OCI-LY1 (cell line): ENCODE measurements around the gene CDC7.

Experiments used
- H2AFZ ChIP-seq: fragments of 200-600 bp; sonication (generic), shearing (Covaris generic); 2 replicates; pipeline ENCODE4 v1.6.0; 2014; ENCODE audit warnings: antibody characterized with exemption, mild to moderate bottlenecking, low read length
- H3F3A ChIP-seq: fragments of 200-600 bp; sonication (generic), shearing (Covaris generic); 2 replicates; pipeline ENCODE4 v1.6.0; 2014; ENCODE audit warnings: mild to moderate bottlenecking, antibody characterized with exemption, low read length, moderate library complexity; ENCODE audit not compliant: insufficient read depth
- H3K27ac ChIP-seq: fragments of 200-600 bp; sonication (generic); 2 replicates; pipeline ENCODE4 v1.5.1; 2014; ENCODE audit warnings: low read length, mixed run types, mild to moderate bottlenecking, low read depth; ENCODE audit not compliant: poor library complexity, severe bottlenecking
- H3K27me3 ChIP-seq: fragments of 200-600 bp; sonication (generic); 2 replicates; pipeline ENCODE4 v1.6.0; 2014; ENCODE audit warnings: antibody characterized with exemption, mild to moderate bottlenecking, low read length, moderate library complexity; ENCODE audit not compliant: insufficient read depth
- H3K36me3 ChIP-seq: fragments of 200-600 bp; sonication (generic); 2 replicates; pipeline ENCODE4 v1.6.1; 2014; ENCODE audit warnings: mild to moderate bottlenecking, antibody characterized with exemption, low read length, moderate library complexity, mixed read lengths; ENCODE audit not compliant: insufficient read depth
- H3K4me1 ChIP-seq: fragments of 200-600 bp; sonication (generic); 2 replicates; pipeline ENCODE4 v1.5.1; 2014; ENCODE audit warnings: mild to moderate bottlenecking, low read length, moderate library complexity; ENCODE audit not compliant: insufficient read depth, severe bottlenecking
- H3K4me2 ChIP-seq: fragments of 200-600 bp; sonication (generic), shearing (Covaris generic); 2 replicates; pipeline ENCODE4 v1.6.1; 2014; ENCODE audit warnings: low read length
- H3K4me3 ChIP-seq: fragments of 200-600 bp; sonication (generic); 2 replicates; pipeline ENCODE4 v1.5.1; 2014; ENCODE audit warnings: low read length, low read depth, mild to moderate bottlenecking, mixed read lengths; ENCODE audit not compliant: poor library complexity, severe bottlenecking
- H3K79me2 ChIP-seq: fragments of 200-600 bp; shearing (Covaris generic); 2 replicates; pipeline ENCODE4 v1.6.1; 2016; ENCODE audit warnings: mixed run types, low read length, mixed read lengths; ENCODE audit not compliant: insufficient read depth
- H3K9ac ChIP-seq: fragments of 200-600 bp; sonication (generic), shearing (Covaris generic); 2 replicates; pipeline ENCODE4 v1.6.1; 2014; ENCODE audit warnings: mild to moderate bottlenecking, low read length, mixed read lengths
- H3K9me2 ChIP-seq: fragments of 200-600 bp; sonication (generic), shearing (Covaris generic); 2 replicates; pipeline ENCODE4 v1.6.1; 2014; ENCODE audit warnings: low read depth, mild to moderate bottlenecking, low read length, mixed read lengths
- H3K9me3 ChIP-seq: fragments of 200-600 bp; shearing (Covaris generic); 2 replicates; pipeline ENCODE4 v1.6.1; 2014; ENCODE audit warnings: low read length, mixed read lengths
- H4K20me1 ChIP-seq: fragments of 200-600 bp; sonication (generic), shearing (Covaris generic); 2 replicates; pipeline ENCODE4 v1.6.0; 2016; ENCODE audit warnings: mild to moderate bottlenecking, low read length; ENCODE audit not compliant: insufficient read depth
- EZH2 ChIP-seq: fragments of 200-600 bp; sonication (generic), shearing (Covaris generic); IDR thresholded peaks from 2 replicates; pipeline ENCODE4 v1.8.0; 2017; ENCODE audit warnings: borderline replicate concordance, mixed run types, mild to moderate bottlenecking, antibody characterized with exemption, low read length, moderate library complexity, mixed read lengths
- TF ChIP-seq, protein P1 (sequence below): fragments of 200-600 bp; sonication (generic), shearing (Covaris generic); IDR thresholded peaks from 2 replicates; pipeline ENCODE4 v1.5.1; 2017; ENCODE audit warnings: mild to moderate bottlenecking, antibody characterized with exemption, low read length, moderate library complexity, mixed read lengths

CDC7 gene

DNA sequence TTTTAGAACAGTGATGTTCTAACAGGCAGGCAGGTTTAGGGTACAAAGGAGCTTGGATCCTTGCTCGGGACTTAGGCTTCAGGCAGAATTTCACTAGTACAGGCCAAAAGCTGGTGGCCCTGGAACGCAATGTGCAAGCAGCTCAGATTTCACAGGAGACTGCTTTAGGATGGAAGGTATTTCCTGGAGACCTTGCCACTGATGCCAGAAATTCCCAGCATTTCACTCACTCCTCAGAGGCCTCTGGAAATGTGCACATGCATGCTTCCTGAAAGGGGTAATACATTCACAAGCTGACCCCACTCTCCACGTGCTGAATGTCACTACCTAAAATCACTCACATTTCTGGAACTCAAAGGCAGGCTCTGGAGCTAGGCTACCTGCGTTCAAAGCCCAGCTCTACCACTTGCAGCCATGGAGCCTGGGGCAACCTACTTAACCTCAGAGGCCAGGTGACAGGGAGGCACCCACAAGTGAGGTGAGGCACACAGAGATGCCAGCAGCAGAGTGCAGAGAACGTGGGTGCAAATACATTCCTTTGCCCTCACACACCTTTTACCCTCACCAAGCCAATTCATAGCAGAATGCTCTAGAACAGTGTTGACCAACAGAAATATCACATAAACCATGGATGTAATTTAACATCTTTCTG lies 56.5 kb downstream of the CDC7 start:
- Histone ChIP-seq H2AFZ (no peak overlapping the region), H3K27me3 (no peaks in the 10 kb centered on the region), H3K9me3 (no peaks in the 10 kb centered on the region), H3K4me1 (no peaks in the 10 kb centered on the region), H3K9ac (no peak overlapping the region), H3K4me3 (no peak overlapping the region), H4K20me1 (no peaks in the 10 kb centered on the region), H3K4me2 (no peak overlapping the region), H3K9me2 (no peaks in the 10 kb centered on the region), H3K27ac (no peak overlapping the region), H3K36me3 (no peaks in the 10 kb centered on the region), H3F3A (no peaks in the 10 kb centered on the region), H3K79me2 (no peaks in the 10 kb centered on the region)
- TF ChIP-seq, protein P1, sequence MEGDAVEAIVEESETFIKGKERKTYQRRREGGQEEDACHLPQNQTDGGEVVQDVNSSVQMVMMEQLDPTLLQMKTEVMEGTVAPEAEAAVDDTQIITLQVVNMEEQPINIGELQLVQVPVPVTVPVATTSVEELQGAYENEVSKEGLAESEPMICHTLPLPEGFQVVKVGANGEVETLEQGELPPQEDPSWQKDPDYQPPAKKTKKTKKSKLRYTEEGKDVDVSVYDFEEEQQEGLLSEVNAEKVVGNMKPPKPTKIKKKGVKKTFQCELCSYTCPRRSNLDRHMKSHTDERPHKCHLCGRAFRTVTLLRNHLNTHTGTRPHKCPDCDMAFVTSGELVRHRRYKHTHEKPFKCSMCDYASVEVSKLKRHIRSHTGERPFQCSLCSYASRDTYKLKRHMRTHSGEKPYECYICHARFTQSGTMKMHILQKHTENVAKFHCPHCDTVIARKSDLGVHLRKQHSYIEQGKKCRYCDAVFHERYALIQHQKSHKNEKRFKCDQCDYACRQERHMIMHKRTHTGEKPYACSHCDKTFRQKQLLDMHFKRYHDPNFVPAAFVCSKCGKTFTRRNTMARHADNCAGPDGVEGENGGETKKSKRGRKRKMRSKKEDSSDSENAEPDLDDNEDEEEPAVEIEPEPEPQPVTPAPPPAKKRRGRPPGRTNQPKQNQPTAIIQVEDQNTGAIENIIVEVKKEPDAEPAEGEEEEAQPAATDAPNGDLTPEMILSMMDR = no peak
- no peak for TF ChIP-seq EZH2

DNA sequence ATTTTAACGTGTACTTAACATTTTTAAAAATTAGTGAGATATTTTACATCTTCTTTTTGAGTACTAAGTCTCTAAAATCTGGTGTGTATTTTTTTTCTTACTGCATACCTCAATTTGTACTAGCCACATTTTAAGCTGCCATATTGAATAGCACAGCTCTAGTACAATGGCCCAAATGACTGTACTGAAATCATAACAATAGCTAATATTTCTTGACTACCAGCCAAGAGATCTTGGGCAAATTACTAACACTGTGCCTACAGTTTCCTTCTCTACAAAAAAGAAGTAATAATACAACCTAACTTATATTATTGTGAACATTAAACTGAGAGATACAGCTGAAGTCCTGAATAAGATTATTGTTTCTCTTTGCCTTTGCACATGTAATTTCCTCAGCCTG lies 57.2 kb downstream of the CDC7 start:
- Histone ChIP-seq H3K4me3 (no peak overlapping the region), H3K36me3 (no peaks in the 10 kb centered on the region), H3K9ac (no peak overlapping the region), H3F3A (no peaks in the 10 kb centered on the region), H2AFZ (no peak overlapping the region), H3K27me3 (no peaks in the 10 kb centered on the region), H3K4me1 (no peaks in the 10 kb centered on the region), H3K9me2 (no peaks in the 10 kb centered on the region), H3K4me2 (no peak overlapping the region), H3K9me3 (no peaks in the 10 kb centered on the region), H4K20me1 (no peaks in the 10 kb centered on the region), H3K79me2 (no peaks in the 10 kb centered on the region), H3K27ac (no peak overlapping the region)
- TF ChIP-seq, protein P1 = no peak
- no peak for TF ChIP-seq EZH2

DNA sequence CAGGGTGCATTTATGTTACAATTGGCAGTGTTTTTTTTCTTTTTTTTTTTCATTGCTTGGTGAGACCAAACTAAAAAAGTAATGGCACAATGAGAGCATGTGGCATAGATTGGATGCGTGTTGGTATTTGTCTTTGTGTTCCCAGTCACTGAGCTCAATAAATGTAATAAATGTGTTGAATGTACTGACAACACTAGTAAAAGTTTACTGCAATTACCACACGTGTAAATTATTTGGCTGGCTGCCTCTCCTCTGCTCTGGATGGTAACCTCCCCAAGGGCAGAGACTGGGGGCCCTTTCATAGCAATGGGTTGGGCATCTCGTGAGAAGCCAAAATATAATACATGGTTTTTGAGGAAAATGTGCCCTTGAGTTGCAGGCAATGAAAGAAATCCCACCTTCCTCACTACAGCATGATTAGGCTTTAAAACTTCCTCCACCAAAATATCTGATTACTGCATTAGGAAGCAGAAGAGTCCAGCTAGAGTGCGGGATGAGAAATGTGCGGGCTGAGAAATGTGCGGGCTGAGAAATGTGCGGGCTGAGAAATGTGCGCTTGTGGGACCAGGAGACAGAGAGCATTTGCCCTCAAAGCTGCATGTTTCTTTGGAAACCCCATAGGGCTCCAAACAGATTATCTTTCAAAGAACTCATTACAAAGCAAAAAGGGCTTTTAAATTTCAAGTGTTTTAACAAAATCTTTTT lies 58.5 kb downstream of the CDC7 start:
- H3K27ac ChIP-seq = no peak overlapping the region
- H2AFZ ChIP-seq = no peak overlapping the region
- H3K36me3 ChIP-seq = no peaks in the 10 kb centered on the region
- no peaks in the 10 kb centered on the region for H3K79me2 ChIP-seq
- no peaks in the 10 kb centered on the region for H3F3A ChIP-seq
- H3K4me1 ChIP-seq = no peaks in the 10 kb centered on the region
- H3K4me3 ChIP-seq = no peak overlapping the region
- no peaks in the 10 kb centered on the region for H3K9me3 ChIP-seq
- no peak overlapping the region for H3K4me2 ChIP-seq
- TF ChIP-seq EZH2 = no peak
- TF ChIP-seq, protein P1 = no peak
- H3K9ac ChIP-seq = no peak overlapping the region
- H3K27me3 ChIP-seq = no peaks in the 10 kb centered on the region
- H4K20me1 ChIP-seq = no peaks in the 10 kb centered on the region
- no peaks in the 10 kb centered on the region for H3K9me2 ChIP-seq
